ENCODE results near the gene YARS1.

Gene YARS1

GRCh38 chr1:32817159-32817814 is at the start of gene YARS1, which contains the start of gene S100PBP:
TSS of gene YARS1 (minus strand) at chr1:32817358. CDS start at chr1:32817244, 114 bp downstream.
TSS of gene S100PBP (plus strand) at chr1:32817653. CDS start at chr1:32826100, 8,447 bp downstream.
- peak within 1 kb of the TSS; percentile 95 for H3K4me3 ChIP-seq (ENCODE audit: control insufficient read depth, low read depth, low read length)
- no peak for TF ChIP-seq CTCF (IDR thresholded peaks at IDR 0.05; ENCODE audit: control insufficient read depth, insufficient read depth, low read depth, low read length, missing control alignments)
- DNase-seq (ENCODE audit: low read depth) = peak; percentile 93

GRCh38 chr1:32865639-32866405 is 48.7 kb upstream of the YARS1 start:
- H3K4me3 ChIP-seq (ENCODE audit: control insufficient read depth, low read depth, low read length) = no peak overlapping the region
- no peak for TF ChIP-seq CTCF (IDR thresholded peaks at IDR 0.05; ENCODE audit: control insufficient read depth, insufficient read depth, low read depth, low read length, missing control alignments)
- no peak for DNase-seq (ENCODE audit: low read depth)

DNA sequence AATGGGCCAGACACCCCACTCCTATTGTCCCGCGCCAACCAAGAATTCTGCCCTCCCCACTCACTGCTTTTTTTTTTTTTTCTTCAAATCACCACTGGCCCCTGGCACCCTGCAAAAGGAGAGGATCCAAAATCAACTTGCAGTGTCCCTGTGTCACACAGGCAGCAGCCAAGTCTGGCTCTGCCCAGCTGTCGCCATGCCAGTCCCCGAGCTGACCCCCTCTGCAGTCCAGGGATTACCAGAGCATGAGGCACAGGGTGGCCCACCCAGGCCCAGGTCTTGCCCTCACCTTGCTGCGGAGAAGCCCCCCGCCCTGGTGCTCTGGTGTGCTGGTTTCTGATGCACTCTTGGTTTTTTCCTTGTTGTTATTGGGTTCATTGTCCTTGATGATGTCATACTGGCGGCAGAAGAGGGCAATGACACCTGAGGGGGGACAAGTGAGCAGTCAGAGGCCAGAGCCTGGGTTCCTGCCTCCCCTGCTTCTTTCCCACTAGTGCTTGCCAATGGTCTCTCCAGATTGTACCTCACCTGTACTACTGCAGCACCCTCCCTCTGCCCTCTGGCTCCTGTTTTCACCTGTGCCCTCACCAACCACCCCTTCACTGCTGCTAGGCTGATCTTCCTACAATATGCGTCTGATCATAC is 47.3 kb upstream of the YARS1 start:
- H3K4me3 ChIP-seq (ENCODE audit: control insufficient read depth, low read depth, low read length) = no peak overlapping the region
- DNase-seq (ENCODE audit: low read depth) = no peak
- TF ChIP-seq CTCF (IDR thresholded peaks at IDR 0.05; ENCODE audit: control insufficient read depth, insufficient read depth, low read depth, low read length, missing control alignments) = no peak

- H3K4me3 ChIP-seq (ENCODE audit: control insufficient read depth, low read depth, low read length) = no peak overlapping the region
- TF ChIP-seq CTCF (IDR thresholded peaks at IDR 0.05; ENCODE audit: control insufficient read depth, insufficient read depth, low read depth, low read length, missing control alignments) = no peak
- DNase-seq (ENCODE audit: low read depth) = no peak
These were observed 46.7 kb upstream of the YARS1 start for GRCh38 chr1:32863881-32864245.

DNA sequence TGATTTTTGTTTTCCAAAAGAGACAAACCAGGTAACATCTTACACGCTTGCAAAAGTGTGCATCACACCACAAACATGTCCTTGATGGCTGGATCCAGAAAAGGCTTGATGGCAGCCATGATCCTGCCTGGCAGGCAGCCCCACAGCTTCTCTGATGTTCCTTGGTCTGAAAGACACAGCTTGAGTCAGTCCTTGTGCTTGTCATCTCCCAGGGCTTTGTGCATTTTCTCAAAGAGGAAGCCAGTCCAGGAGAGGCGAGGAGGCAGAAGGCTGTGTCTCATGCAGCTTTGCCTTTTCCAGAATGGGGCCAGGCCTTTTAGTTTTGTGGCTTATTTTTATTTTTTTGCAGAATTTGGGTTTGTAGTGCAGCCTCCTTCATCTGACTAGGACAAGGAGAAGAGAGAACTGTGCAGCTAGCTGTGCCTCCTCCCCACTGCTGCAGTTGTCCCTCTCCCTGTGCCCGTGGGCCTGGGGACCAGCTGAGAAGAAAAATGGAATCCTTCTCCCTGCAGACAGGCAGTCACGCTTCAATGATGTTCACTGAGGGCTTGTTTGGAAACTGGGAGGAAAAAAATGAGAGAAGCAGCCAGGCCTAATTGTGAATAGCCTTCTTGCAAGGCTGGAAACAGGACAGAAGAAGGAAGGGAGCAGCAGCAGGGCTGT is 46.2 kb upstream of the YARS1 start:
- no peak for TF ChIP-seq CTCF (IDR thresholded peaks at IDR 0.05; ENCODE audit: control insufficient read depth, insufficient read depth, low read depth, low read length, missing control alignments)
- no peak for DNase-seq (ENCODE audit: low read depth)
- H3K4me3 ChIP-seq (ENCODE audit: control insufficient read depth, low read depth, low read length) = no peak overlapping the region
